KBM-7 (cell line): ENCODE data around the gene PIGO.

Source experiments
- DNase-seq: peaks from one replicate; pipeline ENCODE4 v3.0.0-alpha.2; 2015
- in situ Hi-C: fragments of 300-500 bp; cut with MboI; formaldehyde crosslinking; loops from 2 replicates; pipeline ENCODE4 v1.14.3; 2020; ENCODE audit warnings: low sequenced_read_pairs, low pct_unique_long_range_greater_than_20kb, mixed read lengths

The PIGO gene

DNA sequence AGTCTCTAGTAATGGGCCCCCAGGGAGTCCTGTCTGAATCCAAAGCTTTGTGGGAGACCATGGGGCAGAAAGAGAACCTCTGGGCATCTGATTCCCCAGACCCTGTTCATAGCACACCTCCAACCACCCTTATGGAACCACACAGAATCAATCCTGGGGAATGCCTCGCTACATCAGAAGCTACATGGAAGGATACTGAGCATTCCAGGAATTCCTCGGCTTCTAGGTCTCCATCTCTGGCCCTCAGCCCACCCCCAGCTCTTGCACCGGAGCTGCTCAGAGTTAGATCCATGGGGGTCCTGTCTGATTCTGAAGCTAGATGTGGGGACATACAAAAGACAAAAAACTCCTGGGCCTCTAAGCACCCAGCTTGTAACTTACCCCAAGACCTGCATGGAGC, 52.3 kb downstream of the PIGO start:
- no peak for DNase-seq
- in situ Hi-C loops = no loop called here

DNA sequence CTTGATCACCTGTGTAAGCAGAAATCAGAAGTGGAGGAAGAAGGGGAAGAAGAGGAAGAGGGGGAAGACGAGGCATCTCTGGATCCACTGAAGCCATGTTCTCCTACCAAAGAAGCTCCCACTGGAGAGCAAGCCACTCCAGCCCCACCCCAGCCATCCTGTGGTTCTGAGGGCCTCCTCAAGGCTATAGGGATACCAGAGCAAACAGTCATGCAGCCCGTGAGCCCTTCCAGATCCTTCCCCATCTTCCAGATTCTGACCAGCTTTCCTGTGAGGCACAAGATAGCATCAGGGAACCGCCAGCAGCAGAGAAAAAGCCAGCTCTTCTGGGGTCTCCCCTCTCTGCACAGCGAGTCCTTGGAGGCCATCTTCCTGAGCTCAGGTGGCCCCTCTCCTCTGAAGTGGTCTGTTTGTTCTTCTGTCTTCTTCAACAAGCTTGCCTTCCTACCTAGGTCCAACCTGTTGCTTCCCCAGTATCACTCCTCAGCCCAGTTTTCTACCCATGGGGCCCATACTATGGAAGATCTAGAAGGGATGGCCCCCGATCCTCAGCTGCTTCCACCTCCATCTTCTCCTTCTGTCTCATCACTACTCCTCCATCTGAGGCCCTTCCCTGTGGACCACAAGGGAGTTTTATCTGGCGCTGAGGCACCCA, 53.4 kb downstream of the PIGO start:
- no peak for DNase-seq
- in situ Hi-C loops = no loop called here

DNA sequence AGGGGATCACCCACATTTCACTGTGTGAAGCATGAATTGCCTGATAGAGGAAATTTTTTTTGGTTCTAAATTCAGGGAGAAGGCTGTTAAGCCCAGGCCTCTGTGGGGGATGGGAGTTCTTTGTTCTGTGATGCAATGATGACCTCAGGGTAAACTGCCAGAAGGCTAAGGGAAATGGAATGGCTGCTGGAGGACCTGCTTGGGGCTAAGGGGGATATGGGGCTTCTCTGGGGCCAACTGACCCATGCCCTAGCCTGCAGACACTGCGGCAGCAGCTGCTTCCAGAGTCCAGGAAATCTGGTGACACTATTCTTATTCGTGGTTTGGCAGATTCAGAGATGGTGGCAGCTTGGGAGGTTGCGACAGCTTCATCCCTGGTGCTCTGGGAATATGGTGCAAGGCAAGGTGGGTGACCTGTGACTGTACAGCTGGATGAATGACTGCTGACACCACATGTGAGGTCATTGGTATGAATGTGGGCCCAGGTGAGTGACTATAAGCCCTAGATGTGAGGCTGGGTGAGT, 54.2 kb downstream of the PIGO start:
- peak; percentile 30 for DNase-seq
- in situ Hi-C loops = no loop called here
